HPDE6-E6E7 (cell line): ENCODE results near the gene DDN.
A peak's percentile ranks its signal among the peaks of the same experiment; 100 is the strongest.

ENCODE experiments used
- DNase-seq: peaks from one replicate; pipeline ENCODE4 v3.0.0; 2011; ENCODE audit warnings: missing footprints; ENCODE audit errors: extremely low spot score

DDN gene

DNA sequence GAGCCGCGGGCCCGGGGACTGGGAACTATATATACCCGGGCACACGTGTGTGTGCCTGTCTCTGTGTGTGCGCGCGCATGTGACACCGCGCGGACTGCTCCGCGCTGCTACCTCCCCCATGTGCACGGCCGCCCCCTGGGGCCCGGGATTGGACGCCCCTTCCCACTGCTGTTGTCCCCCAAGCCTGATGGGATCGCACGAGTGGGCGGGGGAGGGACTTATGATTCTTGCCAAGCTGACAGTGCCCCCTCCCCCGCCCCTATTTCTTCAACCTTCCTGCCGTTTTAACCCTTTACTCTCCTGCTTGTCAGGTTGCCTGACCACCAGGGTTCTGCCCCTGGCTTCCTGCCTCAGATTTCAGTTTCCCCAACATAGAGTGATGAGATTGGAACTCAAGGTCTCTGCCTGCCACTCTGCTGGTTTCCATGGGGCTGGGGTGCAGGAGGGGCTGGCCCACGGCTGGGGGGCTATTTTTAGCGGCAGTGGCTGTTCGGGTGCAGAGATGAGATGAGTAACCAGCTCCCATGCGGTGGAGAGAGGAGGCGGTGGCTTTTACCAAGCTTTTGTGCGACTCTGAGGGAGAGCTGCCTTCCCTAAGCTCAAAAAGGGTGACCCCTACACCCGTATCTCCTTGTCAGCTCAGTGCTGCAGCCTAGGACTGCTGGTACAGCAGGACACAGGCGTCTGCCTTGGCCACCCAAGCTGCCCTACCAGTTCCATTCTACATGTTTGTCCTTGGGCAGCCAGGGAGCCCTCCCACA is at the start of gene DDN:
DDN (minus strand) TSS at position 5 of the 761 bp plus-strand sequence. CDS start 88 bp downstream, outside the sequence.
- DNase-seq = peak; percentile 49

DNA sequence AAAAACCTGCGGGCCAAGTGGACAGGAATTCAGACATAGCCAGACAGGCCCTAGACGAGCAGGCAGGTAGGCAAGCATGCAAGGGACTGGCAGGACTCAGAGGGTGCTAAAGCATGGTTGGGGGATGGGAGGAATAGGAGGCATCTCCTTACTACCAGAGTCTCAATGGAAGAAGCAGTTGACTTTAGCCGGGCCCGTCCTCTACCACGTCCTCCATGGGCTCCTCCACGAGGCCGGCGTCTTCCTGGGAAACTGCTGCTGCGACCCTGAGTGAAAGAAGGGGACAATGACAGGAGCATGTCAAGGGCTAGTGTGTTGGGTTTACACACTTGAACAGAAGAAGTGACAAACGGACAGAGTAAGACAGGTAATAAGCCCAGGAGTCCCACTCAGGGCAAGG is 49.8 kb upstream of the DDN start:
- DNase-seq = no peak

DNA sequence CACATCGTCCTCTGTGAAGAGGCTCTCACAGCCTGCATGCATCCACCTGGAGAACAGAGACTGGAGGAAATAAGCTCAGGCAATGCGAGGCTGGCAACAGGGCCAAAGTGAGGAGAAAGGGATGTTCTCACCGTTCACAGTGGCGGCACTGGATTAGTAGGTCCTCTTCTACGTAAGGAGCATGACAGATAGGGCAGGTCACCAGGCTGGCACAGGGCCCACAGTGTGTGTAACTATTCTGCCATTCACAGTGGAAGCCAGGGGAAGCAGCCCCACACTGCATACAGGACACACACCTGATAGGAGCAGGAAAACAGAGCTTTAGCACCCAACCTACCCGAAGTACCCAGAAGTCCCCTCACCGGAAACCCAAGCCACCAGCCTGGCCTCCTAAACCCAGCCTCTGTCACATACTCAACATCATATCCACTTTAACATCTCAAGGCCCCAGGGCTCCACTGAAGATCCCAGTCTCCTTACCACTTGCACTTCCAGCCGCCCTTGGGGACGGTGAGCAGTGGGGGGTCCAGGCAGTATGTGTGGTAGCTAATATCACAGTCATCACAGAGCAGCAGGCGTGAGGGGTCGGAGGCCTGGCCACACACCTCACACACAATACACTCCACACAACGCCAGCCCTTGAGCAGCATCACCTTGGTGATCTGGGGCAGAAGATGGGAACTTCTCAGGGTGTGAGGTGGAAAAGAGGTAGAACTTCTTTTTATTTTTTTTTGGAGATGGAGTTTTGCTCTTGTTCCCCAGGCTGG is 47.1 kb upstream of the DDN start:
- DNase-seq = no peak

DNA sequence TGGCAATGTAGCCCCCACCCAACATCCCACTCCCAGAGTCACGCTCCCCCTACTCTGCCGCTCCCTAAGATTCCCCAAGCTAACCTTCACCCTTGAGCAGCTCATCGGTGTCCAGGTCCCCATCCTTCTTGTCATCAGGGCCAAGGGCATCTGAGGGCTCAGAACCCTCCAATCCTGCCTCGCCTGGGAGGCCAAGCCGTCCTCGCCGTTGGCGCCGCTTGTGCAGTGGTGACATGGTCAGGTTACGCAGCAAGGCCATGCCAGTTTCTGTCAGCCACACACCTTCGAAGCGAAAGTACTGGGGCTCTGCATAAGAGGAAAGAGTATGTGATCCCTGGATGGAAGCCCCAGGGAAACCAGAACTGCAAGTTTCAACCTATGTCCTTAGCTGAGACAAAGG is 45.5 kb upstream of the DDN start:
- no peak for DNase-seq

DNA sequence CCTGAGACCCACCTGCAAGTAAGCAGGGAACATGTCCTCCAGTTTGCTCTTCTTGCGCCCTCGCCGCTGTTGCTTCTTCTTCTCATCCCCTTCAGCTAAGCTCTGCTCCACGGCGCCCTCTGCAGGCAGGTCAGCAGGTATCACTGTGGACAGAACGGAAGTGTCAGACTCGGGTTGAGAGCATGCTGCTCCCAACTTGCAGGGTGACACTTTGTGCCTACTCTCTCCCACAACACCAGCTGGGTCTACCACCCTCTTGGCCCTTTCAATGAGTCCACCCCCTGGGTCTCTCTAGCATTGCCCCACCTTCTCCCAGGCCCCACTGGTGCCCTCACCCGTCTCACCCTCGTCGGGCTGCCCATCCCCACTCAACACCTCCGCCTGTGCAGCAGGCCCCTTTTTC is 44.7 kb upstream of the DDN start:
- DNase-seq = no peak

DNA sequence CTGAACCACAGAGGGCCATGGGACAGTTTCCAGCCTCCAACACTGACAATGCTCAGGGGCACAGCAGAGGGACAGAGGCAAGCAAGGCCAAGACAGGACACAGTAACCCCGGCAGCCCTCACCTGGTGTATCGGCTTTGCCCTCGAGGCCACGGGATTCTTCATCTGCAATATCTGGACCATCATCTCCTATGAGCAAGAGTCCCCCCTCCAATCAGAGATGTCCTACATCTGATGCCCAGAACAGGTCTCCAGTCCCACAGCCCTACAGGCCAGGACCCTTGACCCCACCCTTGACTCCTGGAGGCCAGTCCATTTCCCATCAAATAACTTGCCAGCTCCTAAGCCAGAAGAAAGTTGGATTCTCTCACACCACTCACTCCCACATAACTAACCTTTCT is 44.1 kb upstream of the DDN start:
- DNase-seq = no peak

DNA sequence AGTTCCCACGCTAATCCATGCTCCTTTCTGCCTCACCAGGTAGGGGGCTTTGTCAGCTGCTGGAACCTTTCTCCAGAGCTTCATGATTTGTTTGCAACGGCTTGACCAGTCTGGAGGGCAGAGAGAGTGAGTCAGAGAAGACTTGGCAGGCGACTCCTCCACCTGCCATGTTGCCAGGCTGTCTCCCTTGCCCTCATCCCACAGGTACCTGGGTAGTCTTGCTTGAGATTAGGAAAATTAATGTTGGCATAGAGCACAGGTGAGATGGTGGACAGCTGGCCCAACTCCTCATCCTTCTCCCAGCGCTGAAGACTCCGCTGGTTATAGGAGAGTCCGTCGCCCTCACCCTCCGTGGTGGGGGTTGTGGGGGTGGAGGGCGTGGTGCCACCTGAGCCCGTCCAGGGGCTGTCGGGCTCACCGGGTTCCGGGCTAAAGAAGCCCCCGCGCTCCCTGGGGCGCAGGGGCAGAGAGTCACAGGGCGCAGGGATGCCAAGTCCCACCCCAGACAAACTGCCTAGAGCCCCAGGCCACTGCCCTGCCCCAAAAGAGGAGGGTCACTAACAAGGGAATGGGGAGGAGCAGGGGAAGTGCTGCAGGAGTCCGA is 42.8 kb upstream of the DDN start:
- no peak for DNase-seq

DNA sequence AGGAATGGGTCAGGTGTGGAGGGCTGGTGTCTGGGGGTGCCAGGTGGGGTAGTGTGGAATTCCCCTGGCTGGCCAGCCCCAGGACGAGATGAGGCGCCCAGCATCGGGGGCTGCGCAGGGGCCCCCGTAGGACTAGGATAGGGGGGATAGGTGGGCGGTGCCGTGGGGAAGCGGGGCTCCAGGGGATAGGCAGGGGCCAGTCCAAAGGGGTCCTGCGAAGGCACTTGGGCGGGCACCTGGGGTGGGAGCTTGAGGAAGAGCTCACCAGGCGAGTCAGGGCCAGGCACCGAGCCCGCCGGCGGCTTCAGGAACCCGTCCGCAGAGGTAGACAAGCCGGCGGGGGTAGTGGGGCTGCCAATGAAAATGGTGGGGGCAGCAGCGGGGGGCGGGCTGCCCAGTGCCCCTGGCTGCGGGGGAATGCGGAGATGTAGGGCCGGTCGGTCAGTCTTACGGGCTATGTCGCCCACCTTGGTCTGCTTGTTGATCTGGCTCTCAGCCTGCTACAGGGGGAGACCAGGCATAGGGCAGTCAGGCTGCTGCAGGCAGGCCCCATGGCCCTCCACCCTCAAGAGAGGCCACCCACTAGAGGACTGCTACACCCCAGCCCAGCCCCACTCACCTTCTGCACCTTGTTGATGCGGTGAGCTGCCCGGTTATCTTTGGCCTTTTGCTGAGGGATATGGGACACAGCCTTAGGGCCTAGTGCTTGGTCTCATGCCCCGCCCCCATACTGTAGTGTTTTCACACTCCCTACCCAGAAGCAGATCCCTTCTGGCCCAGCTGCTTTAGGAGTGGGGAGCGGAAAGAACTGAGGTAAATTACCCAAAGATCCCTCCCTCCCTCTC is 42.1 kb upstream of the DDN start:
- DNase-seq = no peak

DNA sequence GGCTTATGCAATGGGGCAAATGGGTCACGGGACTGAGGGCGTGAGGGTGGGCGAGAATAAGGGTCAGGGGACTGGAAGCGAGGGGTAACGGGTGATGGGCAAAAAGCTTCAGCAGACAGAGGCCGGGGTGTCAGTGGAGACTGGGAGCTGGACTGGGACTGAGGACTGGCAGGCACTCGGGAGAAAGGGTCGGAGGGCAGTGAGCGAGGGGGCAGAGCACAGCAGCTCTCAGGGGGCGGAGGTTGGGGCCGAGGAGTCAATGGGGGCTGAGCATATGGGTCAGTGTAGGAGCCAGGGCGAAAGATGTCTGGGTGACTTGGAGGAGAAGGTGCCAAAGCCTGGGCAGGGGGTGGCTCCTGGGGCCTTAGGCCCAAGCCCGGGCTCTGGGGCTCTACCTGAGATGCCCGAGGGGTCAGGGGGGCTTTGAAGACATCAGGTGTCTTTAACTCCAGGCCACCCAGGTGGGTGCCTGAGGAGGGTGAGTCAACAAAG is 41.2 kb upstream of the DDN start:
- no peak for DNase-seq

DNA sequence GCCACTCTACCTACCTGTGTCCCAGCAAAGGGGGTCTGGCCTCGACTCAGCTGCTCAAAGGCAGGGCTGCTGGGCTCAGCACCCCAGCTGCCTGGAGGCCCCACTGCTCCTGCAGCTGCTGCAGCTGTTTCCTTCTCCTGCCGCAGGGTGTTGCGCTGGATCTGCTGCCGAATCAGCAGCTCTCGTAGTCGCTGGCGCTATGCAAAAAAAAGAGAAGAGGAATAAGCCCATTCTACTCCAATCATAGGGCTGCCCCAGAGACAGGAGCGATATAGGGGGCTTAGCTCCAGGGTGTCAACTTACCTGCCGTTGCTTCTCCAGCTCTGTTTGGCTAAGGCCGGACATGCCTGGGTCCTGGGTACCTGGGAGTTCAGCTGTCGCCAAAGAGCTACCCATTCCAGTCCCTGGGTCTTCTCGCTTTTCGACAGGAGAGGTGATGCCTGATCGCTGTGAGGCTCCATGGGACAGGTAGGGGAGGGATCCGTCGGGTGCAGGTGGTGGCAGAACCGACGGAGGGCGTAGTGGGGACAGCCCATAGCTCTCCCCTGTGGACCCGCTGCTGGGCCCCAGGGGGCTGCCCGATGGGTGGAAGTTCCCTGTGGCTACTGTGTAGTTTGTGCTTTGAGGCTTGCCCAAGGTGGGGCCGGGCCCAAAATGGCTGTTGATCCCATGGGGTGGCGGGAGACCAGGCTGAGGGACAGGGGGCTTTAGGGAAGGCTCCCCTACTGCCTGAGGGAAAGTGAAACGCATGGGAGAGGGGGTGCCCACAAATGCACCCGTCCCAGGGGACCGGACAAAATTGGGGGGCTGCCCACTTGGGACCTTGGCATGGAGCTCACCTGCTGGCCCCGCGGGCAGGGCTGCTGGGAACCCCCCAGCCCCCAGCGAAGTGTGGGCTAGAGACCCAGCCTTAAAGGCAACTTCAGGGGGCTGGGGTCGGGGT is 40.5 kb upstream of the DDN start:
- DNase-seq = no peak

DNA sequence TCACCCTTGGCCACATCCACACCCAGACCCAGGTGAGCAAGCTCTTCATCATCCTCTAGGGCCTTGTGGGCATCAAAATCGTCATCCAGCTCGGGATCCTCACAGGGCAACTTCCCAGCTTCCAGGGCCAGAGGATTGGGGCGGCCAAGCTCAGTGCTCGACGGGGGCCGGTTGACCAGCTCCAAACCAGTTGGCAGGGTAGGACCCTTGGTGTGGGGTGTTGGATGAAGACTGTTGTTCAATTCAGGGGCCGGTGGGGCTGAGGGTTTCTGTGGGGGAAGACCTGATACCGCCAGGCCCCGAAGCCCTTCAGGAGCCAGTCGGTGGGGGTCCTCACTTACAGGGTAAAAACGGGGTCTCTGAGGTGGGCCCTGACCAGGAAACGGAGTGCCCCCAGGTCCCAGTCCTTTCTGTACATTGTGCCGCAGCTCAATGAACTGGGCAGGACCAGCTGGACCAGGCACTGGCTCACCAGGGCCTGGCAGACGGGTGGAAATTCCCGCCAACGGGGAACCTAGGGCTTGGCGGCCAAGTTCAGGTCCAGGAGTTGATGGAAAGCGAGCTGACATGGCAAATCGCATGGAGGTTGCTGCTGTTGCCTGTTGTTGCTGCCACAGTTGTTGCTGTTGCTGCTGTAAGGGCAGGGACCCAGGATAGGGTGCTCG is 39.2 kb upstream of the DDN start:
- DNase-seq = no peak

DNA sequence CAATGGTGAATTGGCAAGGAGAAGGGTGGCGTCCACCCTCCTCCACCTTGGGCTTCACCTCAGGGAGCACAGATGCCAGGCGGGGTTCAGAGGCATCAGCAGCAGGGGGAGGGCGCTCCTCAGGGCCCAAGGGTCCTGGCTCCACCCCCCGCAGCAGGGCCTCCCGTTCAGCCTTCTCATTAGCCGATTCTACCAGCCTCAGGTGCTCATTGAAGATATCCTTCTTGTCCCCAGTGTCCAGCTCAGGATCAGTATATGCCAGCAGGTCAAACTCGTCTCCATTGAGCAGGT is 38.7 kb upstream of the DDN start:
- DNase-seq = no peak

DNA sequence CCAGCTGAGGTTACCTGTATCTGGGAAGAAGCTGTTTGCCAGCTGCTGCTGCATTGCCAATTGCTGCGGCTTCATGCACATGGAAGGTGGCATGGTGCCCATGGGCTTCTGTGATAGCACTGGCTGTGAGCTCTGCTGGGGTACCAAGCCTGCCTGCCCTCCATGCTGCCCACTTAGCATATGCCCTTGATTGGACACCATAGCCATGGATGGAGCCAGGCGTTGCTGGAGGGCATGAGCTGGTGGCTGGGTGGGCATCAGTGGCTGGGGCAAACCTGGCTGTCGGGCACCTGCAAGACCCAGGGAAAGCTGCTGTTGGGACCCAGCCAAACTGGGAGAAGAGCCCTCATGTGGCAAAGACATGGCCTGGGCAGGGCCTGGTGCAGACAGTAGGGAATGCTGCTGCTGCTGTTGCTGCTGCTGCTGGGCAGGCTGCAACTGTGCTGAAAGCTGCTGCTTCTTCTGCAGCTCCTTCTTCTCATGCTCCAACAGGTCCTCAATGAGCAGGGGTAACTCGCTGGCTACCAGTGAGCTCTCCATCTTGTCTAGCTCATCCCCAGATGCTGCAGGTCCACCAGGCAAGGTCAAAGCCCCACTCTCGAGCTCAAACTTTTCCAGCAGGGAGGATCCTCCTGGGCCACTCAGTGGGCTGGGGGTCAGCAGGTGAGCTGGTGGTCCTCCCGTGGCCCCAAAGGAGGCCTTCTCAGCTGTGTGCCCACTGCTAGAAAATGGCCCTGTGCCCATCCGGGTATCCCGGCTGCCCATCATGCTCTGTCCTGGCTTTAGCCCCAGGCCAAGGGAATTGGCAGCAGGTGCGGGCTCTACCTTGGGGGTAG is 38.2 kb upstream of the DDN start:
- DNase-seq = no peak

DNA sequence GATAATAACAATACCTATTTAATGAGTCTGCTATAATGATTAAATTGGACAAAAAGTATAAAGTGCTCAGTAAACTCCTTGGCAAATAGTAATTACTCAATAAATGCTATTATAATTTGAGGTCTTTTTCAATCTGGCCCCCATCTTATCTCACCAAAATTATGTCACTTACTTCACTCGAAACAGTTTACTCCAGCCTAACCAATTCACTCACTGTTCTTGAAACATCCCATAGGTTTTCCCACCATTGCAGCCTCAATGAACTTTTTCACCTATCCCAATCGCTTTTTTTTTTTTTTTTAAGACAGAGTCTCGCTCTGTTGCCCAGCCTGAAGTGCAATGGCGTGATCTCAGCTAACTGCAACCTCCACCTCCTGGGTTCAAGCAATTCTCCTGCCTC is 36.9 kb upstream of the DDN start:
- DNase-seq = no peak

DNA sequence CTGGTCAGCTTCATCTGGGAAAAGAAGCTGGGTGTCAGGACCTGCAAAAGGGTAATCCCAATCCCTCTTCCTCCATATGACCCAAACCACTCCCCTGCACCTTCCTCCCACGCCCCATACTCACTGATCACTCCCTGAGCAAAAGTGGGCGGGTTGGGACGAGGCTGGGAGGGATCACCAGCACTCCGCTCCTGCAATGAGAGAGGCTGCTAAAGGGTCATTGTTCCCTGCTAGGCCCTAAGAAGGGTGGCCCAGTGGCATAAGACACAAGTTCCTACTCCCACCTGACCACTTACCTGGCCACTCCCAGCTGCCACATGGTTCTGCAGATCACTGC is 35.1 kb upstream of the DDN start:
- no peak for DNase-seq

DNA sequence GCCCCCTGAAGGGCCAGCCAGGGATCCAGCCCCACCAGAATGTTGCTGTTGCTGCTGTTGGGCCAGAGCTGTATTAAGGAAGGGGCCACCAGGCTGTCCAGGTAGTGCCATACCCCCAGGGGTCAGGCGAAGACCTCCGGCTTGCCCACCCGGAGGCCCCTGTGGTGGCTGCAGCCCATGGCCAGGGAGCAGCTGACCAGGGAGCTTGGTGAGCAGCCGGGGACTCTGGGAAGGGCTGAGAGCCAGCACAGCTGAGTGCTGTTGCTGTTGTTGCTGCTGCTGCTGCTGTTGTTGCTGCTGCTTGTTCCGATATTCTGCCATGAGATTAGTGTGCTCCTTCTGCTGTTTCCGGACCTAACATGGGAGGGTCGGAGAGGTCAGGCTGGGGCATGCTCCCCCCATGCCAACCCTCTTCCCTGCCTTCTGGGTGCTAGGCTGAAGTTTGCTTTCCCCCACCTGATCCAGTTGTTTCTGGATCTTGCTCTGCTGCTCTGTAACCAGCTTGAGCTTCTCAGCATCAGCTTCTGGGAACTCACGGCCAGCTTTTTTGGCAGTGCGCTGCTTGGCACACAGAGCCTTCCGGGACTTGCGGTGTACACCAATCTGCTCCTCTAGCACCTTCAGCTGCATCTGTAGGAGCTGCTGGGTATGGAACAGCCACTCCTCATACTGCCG is 34.6 kb upstream of the DDN start:
- DNase-seq = no peak

DNA sequence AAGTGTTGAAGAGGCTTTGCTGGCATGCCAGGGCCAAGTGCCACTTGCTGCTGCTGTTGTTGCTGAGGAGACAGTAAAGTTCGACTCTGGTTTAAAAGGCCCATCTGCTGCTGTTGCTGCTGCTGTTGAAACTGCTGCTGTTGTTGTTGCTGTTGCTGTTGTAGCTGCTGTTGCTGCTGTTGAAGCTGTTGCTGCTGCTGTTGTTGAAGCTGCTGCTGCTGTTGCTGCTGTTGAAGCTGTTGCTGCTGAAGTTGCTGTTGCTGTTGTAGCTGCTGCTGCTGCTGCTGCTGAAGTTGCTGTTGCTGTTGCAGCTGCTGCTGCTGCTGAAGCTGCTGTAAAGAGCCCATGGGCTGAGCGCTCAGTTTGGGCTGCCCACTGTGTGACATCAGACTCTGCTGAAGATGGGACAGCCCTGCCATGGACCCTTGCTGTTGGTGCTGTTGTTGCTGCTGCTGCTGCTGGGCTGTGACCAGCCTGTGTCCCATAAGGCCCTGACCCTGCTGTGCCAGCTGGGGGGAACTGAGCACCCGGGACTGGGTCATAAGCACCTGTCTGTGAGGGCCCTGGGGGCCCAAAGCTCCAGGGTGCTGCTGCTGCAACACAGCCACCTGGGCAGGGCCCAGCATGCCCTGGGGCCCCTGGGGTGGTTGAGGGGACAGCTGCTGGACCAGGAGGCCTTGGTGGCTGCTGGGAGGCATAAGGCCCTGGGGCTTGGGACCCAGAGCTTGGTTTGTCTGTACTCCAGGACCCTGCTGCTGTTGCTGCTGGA is 33.7 kb upstream of the DDN start:
- no peak for DNase-seq

DNA sequence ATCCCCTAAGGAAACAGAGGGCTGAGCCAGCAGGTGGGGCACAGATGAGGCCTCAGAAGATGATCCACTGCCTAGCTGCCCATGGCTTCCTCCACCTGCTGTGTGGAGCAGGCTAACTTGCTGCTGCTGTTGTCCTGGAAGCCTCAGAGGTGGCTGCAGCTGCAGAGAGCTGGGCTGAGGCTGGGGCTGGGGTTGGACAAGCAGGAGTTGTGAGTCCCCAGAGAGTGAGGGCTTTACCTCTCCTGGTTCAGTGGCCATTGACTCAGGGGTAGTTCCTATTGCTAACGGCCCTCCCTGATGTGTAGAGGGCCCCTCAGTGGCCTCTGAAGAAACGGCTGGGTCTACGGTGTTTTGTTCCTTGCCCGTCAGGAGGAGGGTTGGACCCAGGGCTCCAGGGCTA is 33.1 kb upstream of the DDN start:
- DNase-seq = no peak
